Measurements from ENCODE around the gene ATP8A1. TPM values are rescaled to one million over a fixed set of nuclear protein-coding genes. Genes with fewer than 3 reads are reported as not detected.

ATP8A1 gene
- polyA plus RNA-seq, 1 donor from 2014 or later, result 45.8 TPM

GRCh38 chr4:42490015-42490414 lies 166.9 kb downstream of the ATP8A1 start:
- Histone ChIP-seq H3K9me3 (ENCODE audit: low read length) (no peaks in the 10 kb centered on the region), H4K20me1 (ENCODE audit: insufficient read depth) (no peaks in the 10 kb centered on the region), H3F3A (ENCODE audit: insufficient read depth, low read length, poor library complexity, severe bottlenecking) (no peaks in the 10 kb centered on the region), H3K4me3 (ENCODE audit: low read length) (no peak overlapping the region), H3K36me3 (ENCODE audit: insufficient read depth, low read length) (no peaks in the 10 kb centered on the region), H3K9ac (ENCODE audit: low read length) (no peak overlapping the region), H3K27me3 (ENCODE audit: insufficient read depth, low read depth, low read length) (no peaks in the 10 kb centered on the region), H2AFZ (ENCODE audit: low read depth, low read length) (no peak overlapping the region), H3K9me2 (ENCODE audit: insufficient read depth, low read length) (no peaks in the 10 kb centered on the region), H3K79me2 (replicated peaks; ENCODE audit: insufficient read depth, low read length) (no peaks in the 10 kb centered on the region), H3K4me2 (ENCODE audit: low read length) (no peak overlapping the region), H3K27ac (ENCODE audit: low read length) (no peak overlapping the region)
- TF ChIP-seq SMC3 (conservative IDR thresholded peaks at IDR 0.05; ENCODE audit: poor library complexity) (no peak), RAD21 (conservative IDR thresholded peaks at IDR 0.05) (no peak), POLR2AphosphoS5 (IDR thresholded peaks at IDR 0.05) (no peak), MXI1 (conservative IDR thresholded peaks at IDR 0.05; ENCODE audit: poor library complexity, severe bottlenecking) (no peak), REST (IDR thresholded peaks at IDR 0.05; ENCODE audit: borderline replicate concordance) (no peak), EP300 (conservative IDR thresholded peaks at IDR 0.05; ENCODE audit: poor library complexity, severe bottlenecking) (no peak), TAF1 (IDR thresholded peaks at IDR 0.05; ENCODE audit: low read depth) (no peak), EZH2 (IDR thresholded peaks at IDR 0.05; ENCODE audit: borderline replicate concordance, insufficient read depth, low read length, poor library complexity, severe bottlenecking) (no peak), CTCF (IDR thresholded peaks at IDR 0.05; ENCODE audit: poor library complexity, severe bottlenecking) (no peak)

GRCh38 chr4:42489095-42489494 lies 167.8 kb downstream of the ATP8A1 start:
- Histone ChIP-seq H3F3A (ENCODE audit: insufficient read depth, low read length, poor library complexity, severe bottlenecking) (no peaks in the 10 kb centered on the region), H3K79me2 (replicated peaks; ENCODE audit: insufficient read depth, low read length) (no peaks in the 10 kb centered on the region), H3K27me3 (ENCODE audit: insufficient read depth, low read depth, low read length) (no peaks in the 10 kb centered on the region), H4K20me1 (ENCODE audit: insufficient read depth) (no peaks in the 10 kb centered on the region), H3K9me3 (ENCODE audit: low read length) (no peaks in the 10 kb centered on the region), H3K4me3 (ENCODE audit: low read length) (no peak overlapping the region), H3K36me3 (ENCODE audit: insufficient read depth, low read length) (no peaks in the 10 kb centered on the region), H3K27ac (ENCODE audit: low read length) (no peak overlapping the region), H3K4me2 (ENCODE audit: low read length) (no peak overlapping the region), H3K9ac (ENCODE audit: low read length) (no peak overlapping the region), H2AFZ (ENCODE audit: low read depth, low read length) (no peak overlapping the region), H3K9me2 (ENCODE audit: insufficient read depth, low read length) (no peaks in the 10 kb centered on the region)
- TF ChIP-seq EP300 (conservative IDR thresholded peaks at IDR 0.05; ENCODE audit: poor library complexity, severe bottlenecking), result no peak

GRCh38 chr4:42488554-42488953 lies 168.4 kb downstream of the ATP8A1 start:
- no peak overlapping the region for H3K27ac ChIP-seq (ENCODE audit: low read length)
- H3K27me3 ChIP-seq (ENCODE audit: insufficient read depth, low read depth, low read length), result no peaks in the 10 kb centered on the region
- H3K9ac ChIP-seq (ENCODE audit: low read length), result no peak overlapping the region
- no peaks in the 10 kb centered on the region for H3K9me3 ChIP-seq (ENCODE audit: low read length)
- no peak overlapping the region for H3K4me3 ChIP-seq (ENCODE audit: low read length)
- no peak for TF ChIP-seq MXI1 (conservative IDR thresholded peaks at IDR 0.05; ENCODE audit: poor library complexity, severe bottlenecking)
- no peak for TF ChIP-seq EZH2 (IDR thresholded peaks at IDR 0.05; ENCODE audit: borderline replicate concordance, insufficient read depth, low read length, poor library complexity, severe bottlenecking)
- TF ChIP-seq EP300 (conservative IDR thresholded peaks at IDR 0.05; ENCODE audit: poor library complexity, severe bottlenecking), result no peak
- TF ChIP-seq SMC3 (conservative IDR thresholded peaks at IDR 0.05; ENCODE audit: poor library complexity), result no peak
- no peak for TF ChIP-seq RAD21 (conservative IDR thresholded peaks at IDR 0.05)
- TF ChIP-seq TAF1 (IDR thresholded peaks at IDR 0.05; ENCODE audit: low read depth), result no peak
- TF ChIP-seq CTCF (IDR thresholded peaks at IDR 0.05; ENCODE audit: poor library complexity, severe bottlenecking), result no peak
- TF ChIP-seq REST (IDR thresholded peaks at IDR 0.05; ENCODE audit: borderline replicate concordance), result no peak
- TF ChIP-seq POLR2AphosphoS5 (IDR thresholded peaks at IDR 0.05), result no peak
- H3K9me2 ChIP-seq (ENCODE audit: insufficient read depth, low read length), result no peaks in the 10 kb centered on the region
- no peak overlapping the region for H3K4me2 ChIP-seq (ENCODE audit: low read length)
- no peaks in the 10 kb centered on the region for H3K36me3 ChIP-seq (ENCODE audit: insufficient read depth, low read length)
- H3F3A ChIP-seq (ENCODE audit: insufficient read depth, low read length, poor library complexity, severe bottlenecking), result no peaks in the 10 kb centered on the region
- H4K20me1 ChIP-seq (ENCODE audit: insufficient read depth), result no peaks in the 10 kb centered on the region
- H3K79me2 ChIP-seq (replicated peaks; ENCODE audit: insufficient read depth, low read length), result no peaks in the 10 kb centered on the region
- H2AFZ ChIP-seq (ENCODE audit: low read depth, low read length), result no peak overlapping the region
